Tibial nerve (tissue), 3 donors: ENCODE results near the gene C14orf180.

Source experiments
- POLR2A ChIP-seq, 2 donors: fragments of 450-650 bp; IDR thresholded peaks; one replicate each; pipeline ENCODE4 v1.6.1; 2017; ENCODE audit warnings: antibody characterized with exemption in 2 of 2, mild to moderate bottlenecking in 2 of 2, moderate library complexity in 2 of 2
- TF ChIP-seq, protein P1 (sequence below), 5 experiments: fragments of 200-600 bp in 3 of 5; fragments of 450-650 bp in 2 of 5; sonication (generic) in 3 of 5; IDR thresholded peaks; one replicate each; pipeline ENCODE4 v1.5.1; 2016 to 2019; ENCODE audit warnings: antibody characterized with exemption in 5 of 5, mild to moderate bottlenecking in 3 of 5, moderate library complexity in 2 of 5

DNA sequence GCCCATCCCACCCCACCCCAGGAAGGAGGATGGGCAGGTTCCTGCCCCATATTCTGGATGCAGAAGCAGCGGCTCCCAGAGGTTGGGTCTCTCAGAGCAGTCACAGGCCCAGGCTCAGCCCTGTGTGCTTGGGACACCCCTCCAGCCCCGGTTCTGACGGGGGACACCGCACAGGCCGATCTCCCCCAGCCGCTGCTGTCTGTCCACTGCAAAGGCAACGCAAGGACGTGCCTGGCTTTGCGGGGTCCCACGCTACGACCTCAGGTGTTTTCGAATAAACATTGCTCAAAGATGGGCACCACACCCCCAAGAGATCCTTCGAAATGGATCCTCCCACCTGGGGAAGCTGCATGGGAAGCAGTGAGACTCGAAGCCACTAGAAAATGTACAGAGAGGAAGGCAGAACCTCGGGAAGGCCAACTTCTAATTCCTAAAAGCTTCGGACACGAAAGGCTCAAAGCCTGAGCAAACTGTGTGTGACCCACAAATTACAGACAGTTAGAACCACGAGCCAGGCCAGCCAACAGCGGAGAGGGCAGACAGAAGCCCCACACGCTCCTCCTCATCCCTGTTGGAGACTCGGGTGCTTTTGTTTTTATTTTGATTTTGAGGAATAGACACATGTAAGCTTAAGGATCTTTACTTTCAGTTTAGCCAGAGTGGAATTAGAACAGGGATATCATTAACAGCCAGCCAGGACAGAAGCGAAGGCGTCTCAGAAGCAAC is 10.8 kb downstream of the C14orf180 start:
- TF ChIP-seq, protein P1, sequence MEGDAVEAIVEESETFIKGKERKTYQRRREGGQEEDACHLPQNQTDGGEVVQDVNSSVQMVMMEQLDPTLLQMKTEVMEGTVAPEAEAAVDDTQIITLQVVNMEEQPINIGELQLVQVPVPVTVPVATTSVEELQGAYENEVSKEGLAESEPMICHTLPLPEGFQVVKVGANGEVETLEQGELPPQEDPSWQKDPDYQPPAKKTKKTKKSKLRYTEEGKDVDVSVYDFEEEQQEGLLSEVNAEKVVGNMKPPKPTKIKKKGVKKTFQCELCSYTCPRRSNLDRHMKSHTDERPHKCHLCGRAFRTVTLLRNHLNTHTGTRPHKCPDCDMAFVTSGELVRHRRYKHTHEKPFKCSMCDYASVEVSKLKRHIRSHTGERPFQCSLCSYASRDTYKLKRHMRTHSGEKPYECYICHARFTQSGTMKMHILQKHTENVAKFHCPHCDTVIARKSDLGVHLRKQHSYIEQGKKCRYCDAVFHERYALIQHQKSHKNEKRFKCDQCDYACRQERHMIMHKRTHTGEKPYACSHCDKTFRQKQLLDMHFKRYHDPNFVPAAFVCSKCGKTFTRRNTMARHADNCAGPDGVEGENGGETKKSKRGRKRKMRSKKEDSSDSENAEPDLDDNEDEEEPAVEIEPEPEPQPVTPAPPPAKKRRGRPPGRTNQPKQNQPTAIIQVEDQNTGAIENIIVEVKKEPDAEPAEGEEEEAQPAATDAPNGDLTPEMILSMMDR (IDR thresholded peaks at IDR 0.05): no peak
- TF ChIP-seq POLR2A (IDR thresholded peaks at IDR 0.05): no peak
